Measurements from ENCODE around the gene PLP2. TPM values are rescaled to one million over a fixed set of nuclear protein-coding genes. Genes with fewer than 3 reads are reported as not detected.

Gene PLP2
- total and polyA plus RNA-seq, 8 donors: 36.0 to 126 (median 119) TPM

DNA sequence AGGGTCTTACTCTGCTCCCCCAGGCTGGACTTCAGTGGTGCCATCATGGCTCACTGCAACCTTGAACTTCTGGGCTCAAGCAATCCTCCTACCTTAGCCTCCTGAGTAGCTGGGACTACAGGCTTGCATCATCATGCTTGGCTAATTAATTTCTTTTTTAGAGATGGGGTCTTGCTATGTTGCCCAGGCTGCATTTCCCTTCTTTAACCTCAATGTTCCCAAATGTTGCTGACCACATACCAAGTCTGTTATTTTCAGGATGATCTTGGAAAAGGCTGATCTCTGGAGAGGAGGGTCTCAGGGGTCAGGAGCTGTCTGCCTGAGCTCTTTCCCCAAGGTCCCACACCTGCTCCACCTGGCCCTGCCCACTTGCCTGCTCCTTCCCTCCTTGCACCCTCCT lies 48.4 kb downstream of the PLP2 start:
- Histone ChIP-seq H3K27ac (no peak overlapping the region), H3K9me3 (no peaks in the 10 kb centered on the region), H3K4me1 (no peaks in the 10 kb centered on the region), H3K4me3 (no peak overlapping the region), H3K36me3 (no peaks in the 10 kb centered on the region), H3K27me3 (peaks cover 0 to 6% (median 0%) of the 10 kb centered on the region in 4 donors)
- no peak for ATAC-seq
- TF ChIP-seq, protein P1, sequence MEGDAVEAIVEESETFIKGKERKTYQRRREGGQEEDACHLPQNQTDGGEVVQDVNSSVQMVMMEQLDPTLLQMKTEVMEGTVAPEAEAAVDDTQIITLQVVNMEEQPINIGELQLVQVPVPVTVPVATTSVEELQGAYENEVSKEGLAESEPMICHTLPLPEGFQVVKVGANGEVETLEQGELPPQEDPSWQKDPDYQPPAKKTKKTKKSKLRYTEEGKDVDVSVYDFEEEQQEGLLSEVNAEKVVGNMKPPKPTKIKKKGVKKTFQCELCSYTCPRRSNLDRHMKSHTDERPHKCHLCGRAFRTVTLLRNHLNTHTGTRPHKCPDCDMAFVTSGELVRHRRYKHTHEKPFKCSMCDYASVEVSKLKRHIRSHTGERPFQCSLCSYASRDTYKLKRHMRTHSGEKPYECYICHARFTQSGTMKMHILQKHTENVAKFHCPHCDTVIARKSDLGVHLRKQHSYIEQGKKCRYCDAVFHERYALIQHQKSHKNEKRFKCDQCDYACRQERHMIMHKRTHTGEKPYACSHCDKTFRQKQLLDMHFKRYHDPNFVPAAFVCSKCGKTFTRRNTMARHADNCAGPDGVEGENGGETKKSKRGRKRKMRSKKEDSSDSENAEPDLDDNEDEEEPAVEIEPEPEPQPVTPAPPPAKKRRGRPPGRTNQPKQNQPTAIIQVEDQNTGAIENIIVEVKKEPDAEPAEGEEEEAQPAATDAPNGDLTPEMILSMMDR (IDR thresholded peaks at IDR 0.05): no peak
- FAIRE-seq: no peak
- DNase-seq: no peak
- intact Hi-C loops (cut with DNase I): no loop called here

GRCh38 chrX:49221868-49222267 lies 50.2 kb downstream of the PLP2 start:
- DNase-seq (no peak), ATAC-seq (no peak), FAIRE-seq (no peak)
- H3K27me3 ChIP-seq: peaks cover 0 to 6% (median 0%) of the 10 kb centered on the region in 4 donors
- no peaks in the 10 kb centered on the region for H3K9me3 ChIP-seq
- H3K4me1 ChIP-seq: no peaks in the 10 kb centered on the region
- 73 to 87% methylated on average over 2 of the region's 2 CpGs for WGBS, 2 donors
- no peak overlapping the region for H3K4me3 ChIP-seq
- TF ChIP-seq, protein P1 (IDR thresholded peaks at IDR 0.05): no peak
- H3K27ac ChIP-seq: no peak overlapping the region
- intact Hi-C loops (cut with DNase I): no loop called here
- H3K36me3 ChIP-seq: no peaks in the 10 kb centered on the region

Other genes with a start within 250 kb of the PLP2 start
- gene OTUD5, start 214.3 kb upstream of the PLP2 start, total RNA-seq: 10 to 100 TPM; 14.2 to 28.7 (median 17.9) TPM
- gene OTUD5, start 214.3 kb upstream of the PLP2 start, polyA plus RNA-seq: 10 to 100 TPM; 32.5 to 34.3 TPM
- 1 to 10 TPM in 2 of 6 donors, under 1 TPM in 4; 0.12 to 1.7 (median 0.68) TPM for gene KCND1, start 200.1 kb upstream of the PLP2 start, total RNA-seq
- 1 to 10 TPM in 1 of 2 donors, under 1 TPM in 1; 0.84 to 1.3 TPM for gene KCND1, start 200.1 kb upstream of the PLP2 start, polyA plus RNA-seq
- gene GRIPAP1, start 169.6 kb upstream of the PLP2 start, total RNA-seq: 10 to 100 TPM; 12.5 to 26.0 (median 17.2) TPM
- gene GRIPAP1, start 169.6 kb upstream of the PLP2 start, polyA plus RNA-seq: 10 to 100 TPM; 32.2 to 32.7 TPM
- gene TFE3, start 128.5 kb upstream of the PLP2 start, total RNA-seq: 10 to 100 TPM in 3 of 6 donors, 1 to 10 TPM in 3; 8.5 to 18.8 (median 11.0) TPM
- 10 to 100 TPM; 20.1 to 20.6 TPM for gene TFE3, start 128.5 kb upstream of the PLP2 start, polyA plus RNA-seq
- gene CCDC120, start 112.9 kb upstream of the PLP2 start, total RNA-seq: 10 to 100 TPM in 1 of 6 donors, 1 to 10 TPM in 5; 4.5 to 10.6 (median 6.8) TPM
- 1 to 10 TPM; 7.3 to 8.2 TPM for gene CCDC120, start 112.9 kb upstream of the PLP2 start, polyA plus RNA-seq
- 1 to 10 TPM; 1.3 to 8.8 (median 3.9) TPM for gene PRAF2, start 97.9 kb upstream of the PLP2 start, total RNA-seq
- gene PRAF2, start 97.9 kb upstream of the PLP2 start, polyA plus RNA-seq: 10 to 100 TPM; 11.3 to 15.8 TPM
- gene WDR45, start 92.0 kb upstream of the PLP2 start, total RNA-seq: 10 to 100 TPM; 34.9 to 48.5 (median 45.6) TPM
- 100 to 1,000 TPM in 1 of 2 donors, 10 to 100 TPM in 1; 98.1 to 121 TPM for gene WDR45, start 92.0 kb upstream of the PLP2 start, polyA plus RNA-seq
- 10 to 100 TPM in 1 of 6 donors, 1 to 10 TPM in 5; 5.4 to 11.5 (median 7.7) TPM for gene GPKOW, start 48.2 kb upstream of the PLP2 start, total RNA-seq
- gene GPKOW, start 48.2 kb upstream of the PLP2 start, polyA plus RNA-seq: 10 to 100 TPM in 1 of 2 donors, 1 to 10 TPM in 1; 5.1 to 10.5 TPM
- gene MAGIX, start 9.1 kb upstream of the PLP2 start, total RNA-seq: 10 to 100 TPM in 1 of 6 donors, 1 to 10 TPM in 5; 6.8 to 12.7 (median 8.3) TPM
- 10 to 100 TPM; 12.8 to 25.7 TPM for gene MAGIX, start 9.1 kb upstream of the PLP2 start, polyA plus RNA-seq
- 1 to 10 TPM; 4.2 to 7.0 (median 5.6) TPM for gene PRICKLE3, start 14.5 kb downstream of the PLP2 start, total RNA-seq
- gene PRICKLE3, start 14.5 kb downstream of the PLP2 start, polyA plus RNA-seq: 1 to 10 TPM; 4.3 to 6.7 TPM
- 1 to 10 TPM; 2.0 to 9.8 (median 4.2) TPM for gene SYP, start 28.3 kb downstream of the PLP2 start, total RNA-seq
- gene SYP, start 28.3 kb downstream of the PLP2 start, polyA plus RNA-seq: 10 to 100 TPM; 13.4 to 41.7 TPM
- under 1 TPM; 0.03 to 0.87 (median 0.18) TPM for gene CACNA1F, start 61.4 kb downstream of the PLP2 start, total RNA-seq
- under 1 TPM; 0.23 to 0.30 TPM for gene CACNA1F, start 61.4 kb downstream of the PLP2 start, polyA plus RNA-seq
- gene CCDC22, start 63.6 kb downstream of the PLP2 start, total RNA-seq: 10 to 100 TPM in 1 of 6 donors, 1 to 10 TPM in 5; 6.2 to 11.4 (median 8.6) TPM
- 10 to 100 TPM in 1 of 2 donors, 1 to 10 TPM in 1; 9.3 to 13.8 TPM for gene CCDC22, start 63.6 kb downstream of the PLP2 start, polyA plus RNA-seq
- gene FOXP3, start 92.8 kb downstream of the PLP2 start, total RNA-seq: under 1 TPM in 2 of 6 donors, not detected in 4; 0.04 to 0.12 TPM
- under 1 TPM in 1 of 2 donors, not detected in 1; 0.16 TPM for gene FOXP3, start 92.8 kb downstream of the PLP2 start, polyA plus RNA-seq
- gene PPP1R3F, start 97.9 kb downstream of the PLP2 start, total RNA-seq: 1 to 10 TPM; 1.1 to 2.8 (median 1.6) TPM
- gene PPP1R3F, start 97.9 kb downstream of the PLP2 start, polyA plus RNA-seq: 1 to 10 TPM; 2.9 to 5.6 TPM
- gene GAGE10, start 131.7 kb downstream of the PLP2 start, total RNA-seq: not detected
- gene GAGE10, start 131.7 kb downstream of the PLP2 start, polyA plus RNA-seq: not detected
- gene GAGE12J, start 150.1 kb downstream of the PLP2 start, total RNA-seq: not detected
- not detected for gene GAGE12J, start 150.1 kb downstream of the PLP2 start, polyA plus RNA-seq
- not detected for gene GAGE13, start 159.7 kb downstream of the PLP2 start, total RNA-seq
- gene GAGE13, start 159.7 kb downstream of the PLP2 start, polyA plus RNA-seq: not detected